Keratinocyte (primary cell): ENCODE data around the gene FHAD1. TPM values are rescaled to one million over a fixed set of nuclear protein-coding genes. Genes with fewer than 3 reads are reported as not detected.

Experiments used
- DNase-seq: peaks from one replicate; pipeline ENCODE4 v3.0.0-alpha.2; 2011; ENCODE audit warnings: low read depth, missing footprints, low spot score
- FAIRE-seq: peaks from 2 replicates; lab custom pipeline; 2011; peaks lifted over from hg19 to GRCh38; lab: Jason Lieb, UNC
- H2AFZ ChIP-seq: 2 replicates; pipeline ENCODE4 v1.6.0; 2012; ENCODE audit warnings: low read length, control low read depth, inconsistent platforms; ENCODE audit not compliant: control insufficient read depth
- H3K27ac ChIP-seq: 2 replicates; pipeline ENCODE4 v1.5.1; 2011; ENCODE audit warnings: low read length; ENCODE audit not compliant: control insufficient read depth, insufficient read depth
- H3K27me3 ChIP-seq: 3 replicates; pipeline ENCODE4 v1.6.0; 2011; ENCODE audit warnings: low read length; ENCODE audit not compliant: control insufficient read depth, insufficient read depth; ENCODE audit errors: extremely low read depth
- H3K36me3 ChIP-seq, 2 experiments: 2 replicates in 1 of 2; 3 replicates in 1 of 2; pipeline ENCODE4 v1.5.1; 2011; ENCODE audit warnings: low read length in 2 of 2, mild to moderate bottlenecking in 1 of 2; ENCODE audit not compliant: control insufficient read depth in 2 of 2, insufficient read depth in 2 of 2; ENCODE audit errors: extremely low read depth in 1 of 2
- H3K4me1 ChIP-seq: 3 replicates; pipeline ENCODE4 v1.5.1; 2011; ENCODE audit warnings: low read length; ENCODE audit not compliant: control insufficient read depth, insufficient read depth; ENCODE audit errors: extremely low read depth
- H3K4me2 ChIP-seq: 3 replicates; pipeline ENCODE4 v1.6.0; 2011; ENCODE audit warnings: low read depth, low read length; ENCODE audit not compliant: control insufficient read depth, insufficient read depth; ENCODE audit errors: extremely low read depth
- H3K4me3 ChIP-seq, 3 experiments: fragments of 200-600 bp in 1 of 3; sonication (generic) in 1 of 3; 2 replicates in 2 of 3; 3 replicates in 1 of 3; pipeline ENCODE4 v1.5.1; 2011 to 2016; ENCODE audit warnings: low read length in 3 of 3, mild to moderate bottlenecking in 3 of 3, control low read depth in 2 of 3, inconsistent platforms in 1 of 3, low read depth in 1 of 3, mixed read lengths in 1 of 3, mixed run types in 1 of 3, moderate library complexity in 1 of 3; ENCODE audit not compliant: control insufficient read depth in 2 of 3, insufficient read depth in 2 of 3; ENCODE audit errors: extremely low read depth in 1 of 3
- H3K79me2 ChIP-seq: 2 replicates; pipeline ENCODE4 v1.6.0; 2012; ENCODE audit warnings: low read length; ENCODE audit not compliant: control insufficient read depth, insufficient read depth
- H3K9ac ChIP-seq: 3 replicates; pipeline ENCODE4 v1.6.0; 2011; ENCODE audit warnings: low read length; ENCODE audit not compliant: control insufficient read depth, insufficient read depth; ENCODE audit errors: extremely low read depth
- H3K9me1 ChIP-seq: 3 replicates; pipeline ENCODE4 v1.6.0; 2011; ENCODE audit warnings: low read length; ENCODE audit not compliant: control insufficient read depth, insufficient read depth; ENCODE audit errors: extremely low read depth
- H3K9me3 ChIP-seq: 2 replicates; pipeline ENCODE4 v1.5.1; 2012; ENCODE audit warnings: low read depth, low read length; ENCODE audit not compliant: control insufficient read depth
- H4K20me1 ChIP-seq: 3 replicates; pipeline ENCODE4 v1.6.0; 2011; ENCODE audit warnings: low read length; ENCODE audit not compliant: control insufficient read depth, insufficient read depth; ENCODE audit errors: extremely low read depth
- CTCF ChIP-seq, 3 experiments: IDR thresholded peaks in 1 of 3; conservative IDR thresholded peaks in 1 of 3; optimal IDR thresholded peaks in 1 of 3; 2 replicates in 2 of 3; 3 replicates in 1 of 3; pipeline versions ENCODE3 to v1.5.1; 2011; ENCODE audit warnings: low read length in 3 of 3, mild to moderate bottlenecking in 3 of 3, moderate library complexity in 2 of 3, control low read depth in 1 of 3, inconsistent platforms in 1 of 3; ENCODE audit not compliant: insufficient read depth in 2 of 3; ENCODE audit errors: extremely low read depth in 1 of 3
- EZH2 ChIP-seq: IDR thresholded peaks from one replicate; pipeline ENCODE4 v1.6.1; 2012; ENCODE audit warnings: inconsistent platforms, mild to moderate bottlenecking, low read length, moderate library complexity
- dilution Hi-C: fragments of 300-500 bp; cut with MboI; formaldehyde crosslinking; loops from one replicate; pipeline ENCODE4 v1.7.0; 2020; ENCODE audit warnings: low sequenced_read_pairs; ENCODE audit not compliant: extremely low pct_ligation_motif_present
- polyA plus RNA-seq, 5 experiments: library from polyadenylated mRNA; depleted of rRNA in 3 of 5; stranded (reverse) in 3 of 5; stranded (forward) in 1 of 5; unstranded in 1 of 5; fragments of >200 nt; gene quantifications; 1 replicate in 1 of 5; 2 replicates in 3 of 5; 3 replicates in 1 of 5; pipeline versions ENCODE4 v1.2.1 to v1.2.3, GENCODE V29; 2011 to 2012; ENCODE audit warnings: missing spikeins in 2 of 5, low read depth in 1 of 5, low replicate concordance in 1 of 5

Gene FHAD1
- polyA plus RNA-seq, 1 donor (not counting 4 experiments of a cell fraction or from before 2014, with no cell fraction given), result 0.09 TPM

GRCh38 chr1:15236321-15236721 lies 10.7 kb upstream of the FHAD1 start:
- Histone ChIP-seq H3K9me1 (no peaks in the 10 kb centered on the region), H3K79me2 (no peaks in the 10 kb centered on the region), H3K27me3 (no peaks in the 10 kb centered on the region), H3K9ac (no peak overlapping the region), H3K4me1 (no peaks in the 10 kb centered on the region), H3K9me3 (no peaks in the 10 kb centered on the region), H3K27ac (no peak overlapping the region), H4K20me1 (no peaks in the 10 kb centered on the region), H3K4me3 (no peak overlapping the region), H3K4me2 (no peak overlapping the region), H2AFZ (no peak overlapping the region), H3K36me3 (no peaks in the 10 kb centered on the region)
- no peak for FAIRE-seq
- no peak for DNase-seq
- dilution Hi-C loops, result no loop called here
- no peak for TF ChIP-seq EZH2

DNA sequence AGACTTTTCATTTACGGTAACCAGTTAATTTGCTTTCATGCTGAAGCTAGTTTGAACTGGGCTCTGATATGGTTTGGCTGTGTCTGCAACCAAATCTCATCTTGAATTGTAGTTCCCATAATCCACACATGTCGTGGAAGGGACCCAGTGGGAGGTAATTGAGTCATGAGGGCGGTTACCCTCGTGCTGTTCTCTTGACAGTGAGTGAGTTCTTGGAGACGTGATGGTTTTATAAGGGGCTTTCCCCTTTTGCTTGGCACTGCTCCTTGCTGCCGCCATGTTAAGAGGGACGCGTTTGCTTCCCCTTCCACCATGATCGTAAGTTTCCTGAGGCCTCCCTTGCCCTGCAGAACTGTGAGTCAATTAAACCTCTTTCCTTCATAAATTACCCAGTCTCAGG lies 10.3 kb upstream of the FHAD1 start:
- H3K9me3 ChIP-seq, result no peaks in the 10 kb centered on the region
- no peaks in the 10 kb centered on the region for H3K36me3 ChIP-seq
- DNase-seq (no peak), FAIRE-seq (no peak)
- H4K20me1 ChIP-seq, result no peaks in the 10 kb centered on the region
- no peak overlapping the region for H3K27ac ChIP-seq
- H2AFZ ChIP-seq, result no peak overlapping the region
- no peaks in the 10 kb centered on the region for H3K79me2 ChIP-seq
- no peak overlapping the region for H3K4me3 ChIP-seq
- H3K9me1 ChIP-seq, result no peaks in the 10 kb centered on the region
- no peak for TF ChIP-seq EZH2
- TF ChIP-seq CTCF (optimal IDR thresholded peaks at IDR 0.05 in 1 of 3, IDR thresholded peaks at IDR 0.05 in 1 of 3, conservative IDR thresholded peaks at IDR 0.05 in 1 of 3; ENCODE audit: extremely low read depth in 1 of 3, insufficient read depth in 2 of 3, low read length in 3 of 3), result no peak
- no peak overlapping the region for H3K4me2 ChIP-seq
- H3K27me3 ChIP-seq, result no peaks in the 10 kb centered on the region
- H3K9ac ChIP-seq, result no peak overlapping the region
- dilution Hi-C loops, result no loop called here
- H3K4me1 ChIP-seq, result no peaks in the 10 kb centered on the region

- Histone ChIP-seq H3K4me2 (no peak overlapping the region), H3K79me2 (no peaks in the 10 kb centered on the region), H3K27me3 (no peaks in the 10 kb centered on the region), H3K9me1 (no peaks in the 10 kb centered on the region), H3K9me3 (no peaks in the 10 kb centered on the region), H3K4me3 (no peak overlapping the region), H3K27ac (no peak overlapping the region), H4K20me1 (no peaks in the 10 kb centered on the region), H3K4me1 (no peaks in the 10 kb centered on the region), H2AFZ (no peak overlapping the region), H3K36me3 (no peaks in the 10 kb centered on the region), H3K9ac (no peak overlapping the region)
- FAIRE-seq (no peak), DNase-seq (no peak)
- dilution Hi-C loops, result no loop called here
- TF ChIP-seq CTCF (optimal IDR thresholded peaks at IDR 0.05 in 1 of 3, IDR thresholded peaks at IDR 0.05 in 1 of 3, conservative IDR thresholded peaks at IDR 0.05 in 1 of 3; ENCODE audit: extremely low read depth in 1 of 3, insufficient read depth in 2 of 3, low read length in 3 of 3) (no peak), EZH2 (no peak)
Measured at GRCh38 chr1:15238789-15239188, 8.2 kb upstream of the FHAD1 start.
